GM20431 (cell line): ENCODE data around the gene VDAC1.
"Not testable (repeated sequence)": the region's sequence is repeated elsewhere in the genome, so short reads cannot be mapped to it uniquely, and the experiment has no call there.

ENCODE experiments used
- in situ Hi-C: fragments of 300-500 bp; cut with MseI, MboI; formaldehyde crosslinking; loops from one replicate; pipeline ENCODE4 v1.15.0; 2020; ENCODE audit warnings: low sequenced_read_pairs; ENCODE audit not compliant: unreplicated experiment

VDAC1 gene

DNA sequence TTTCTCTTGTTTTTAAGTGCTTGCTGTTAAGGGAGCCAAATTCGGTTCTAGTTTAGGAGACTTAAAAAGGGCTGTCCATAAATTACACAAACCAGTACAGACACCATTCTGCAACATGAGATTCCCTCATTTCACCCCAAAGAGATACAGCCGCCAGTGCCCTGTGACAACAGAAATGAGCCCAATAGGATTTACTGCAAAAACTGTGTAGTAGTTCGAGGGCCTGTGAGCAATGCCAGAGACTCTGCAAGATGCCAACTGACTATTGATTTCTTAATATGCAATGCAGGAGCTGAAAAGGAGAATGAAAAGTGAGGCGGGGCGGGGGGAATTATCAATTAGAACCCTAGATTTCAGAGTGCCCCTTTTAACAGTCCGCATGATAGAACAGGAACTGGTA lies 30.6 kb downstream of the VDAC1 start:
- in situ Hi-C loops = no loop called here

DNA sequence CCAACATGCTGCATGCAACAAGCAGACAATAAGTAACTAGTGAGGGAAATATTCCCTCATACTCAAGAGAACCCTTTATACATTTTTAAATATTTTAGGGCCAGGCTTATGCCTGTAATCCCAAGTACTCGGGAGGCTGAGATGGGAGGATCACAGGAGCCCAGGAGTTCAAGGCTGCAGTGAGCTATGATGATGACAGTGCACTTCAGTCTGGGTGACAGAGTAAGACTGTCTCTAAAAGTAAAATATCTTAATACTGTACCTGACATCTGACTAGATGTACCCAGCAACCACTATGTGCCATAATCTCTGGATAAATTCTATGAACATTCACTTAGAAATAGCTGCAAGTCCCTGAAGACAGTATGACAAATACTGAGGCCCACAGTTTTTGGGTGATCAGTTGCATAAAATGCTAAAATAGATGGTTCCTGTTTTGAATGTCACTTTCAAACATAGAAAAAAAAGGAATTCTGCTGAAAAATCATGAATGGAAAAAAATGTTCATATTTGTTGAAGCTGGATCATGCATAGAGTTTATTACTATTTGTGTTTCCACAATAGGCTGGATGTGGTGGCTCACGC lies 34.4 kb downstream of the VDAC1 start:
- in situ Hi-C loops = no loop called here

DNA sequence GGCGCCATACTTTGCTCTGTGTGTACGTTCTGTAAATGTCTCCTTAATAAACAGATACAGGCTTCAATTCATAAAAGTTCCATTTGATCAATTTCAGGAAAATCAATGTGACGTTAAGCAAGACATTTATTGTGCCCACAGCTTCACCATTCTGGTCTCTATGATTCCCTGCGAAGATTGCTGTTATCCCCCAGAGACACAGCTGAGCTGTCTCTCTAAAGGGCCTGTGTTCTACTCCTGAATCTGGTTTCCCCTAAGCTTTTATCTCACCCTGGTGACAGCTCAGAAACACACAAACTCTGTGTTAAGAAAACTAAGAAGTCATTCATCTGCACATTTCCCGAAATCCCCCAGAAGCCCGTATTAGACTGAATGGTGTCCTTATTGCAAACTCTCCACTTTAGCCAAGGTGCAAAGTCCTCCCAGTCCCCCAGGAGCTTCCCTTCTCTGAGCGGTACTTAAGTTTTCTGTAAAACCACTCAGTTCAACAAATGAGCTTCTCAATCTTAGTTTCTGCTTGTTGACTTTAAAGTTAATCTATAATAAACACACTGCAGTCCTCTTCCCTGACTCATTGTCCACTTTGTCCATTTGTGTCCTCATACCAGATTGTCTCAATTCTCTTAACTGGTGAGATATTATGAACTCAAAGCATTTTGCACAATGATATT lies 35.0 kb downstream of the VDAC1 start:
- in situ Hi-C loops = no loop called here

DNA sequence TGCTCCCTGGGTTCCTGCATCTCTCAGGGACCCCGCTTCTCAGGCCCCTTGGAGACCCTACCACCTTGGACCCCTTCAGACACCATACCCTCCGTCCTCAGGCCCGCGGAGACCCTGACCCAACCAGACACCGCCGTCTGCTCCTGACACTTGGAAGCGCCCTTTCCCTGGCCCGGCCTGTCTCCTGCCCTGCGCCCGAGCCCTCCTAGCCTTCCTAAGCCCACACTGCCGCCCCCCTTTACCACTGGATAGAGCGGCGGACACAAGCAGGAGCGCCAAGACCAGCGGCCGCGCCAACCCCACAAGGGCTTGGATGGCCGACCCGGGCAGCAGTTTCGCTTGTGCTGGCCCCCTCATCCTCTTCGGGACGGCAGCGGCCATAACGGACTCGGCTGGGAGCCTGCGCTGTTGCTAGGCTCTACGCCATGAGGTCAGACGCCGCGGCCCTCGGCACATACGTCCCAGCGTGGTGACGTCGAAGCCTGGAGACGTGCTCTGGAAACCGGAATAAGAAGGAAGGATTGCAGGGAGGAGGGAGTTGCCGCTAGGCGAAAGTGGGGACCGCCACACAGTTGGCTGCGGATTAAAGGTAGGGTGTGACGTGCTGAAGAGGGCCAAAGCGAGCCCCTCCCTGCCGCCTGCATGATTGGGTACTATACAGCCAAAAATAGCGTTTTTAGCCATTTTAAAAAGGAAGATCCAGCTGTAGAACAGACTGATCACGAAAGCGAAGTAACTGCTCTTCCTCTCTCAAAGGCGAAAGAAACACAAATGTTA lies 36.4 kb downstream of the VDAC1 start, which contains the start of gene C5orf15:
TSS of gene C5orf15 (minus strand) at position 422 of the 777 bp plus-strand sequence. CDS start at position 381, 41 bp downstream.
- in situ Hi-C loops = no loop called here

DNA sequence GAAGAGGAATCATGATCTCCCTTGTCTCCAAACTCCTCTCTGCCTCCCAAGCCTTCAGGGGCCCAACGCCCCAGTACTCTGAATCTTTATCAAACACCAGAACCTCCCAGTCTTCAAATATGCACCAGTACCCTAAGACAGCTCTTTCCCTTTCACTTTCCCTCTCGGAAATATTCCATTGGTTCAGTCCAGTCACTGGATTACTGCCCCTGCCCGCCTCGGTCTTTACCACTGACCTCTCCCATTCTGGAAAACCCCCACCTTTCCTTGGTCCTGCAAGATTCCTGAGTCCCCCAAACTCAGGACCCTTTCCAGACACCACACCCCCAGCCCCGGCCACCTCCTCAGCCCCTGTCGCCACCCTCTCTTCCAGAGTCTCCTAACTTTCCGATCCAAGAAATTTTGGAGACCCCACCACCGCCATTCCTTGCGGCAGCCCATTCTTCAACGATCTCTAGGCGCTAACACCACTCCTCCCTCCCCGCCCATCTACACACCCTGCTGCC lies 37.0 kb downstream of the VDAC1 start:
- in situ Hi-C loops = no loop called here

DNA sequence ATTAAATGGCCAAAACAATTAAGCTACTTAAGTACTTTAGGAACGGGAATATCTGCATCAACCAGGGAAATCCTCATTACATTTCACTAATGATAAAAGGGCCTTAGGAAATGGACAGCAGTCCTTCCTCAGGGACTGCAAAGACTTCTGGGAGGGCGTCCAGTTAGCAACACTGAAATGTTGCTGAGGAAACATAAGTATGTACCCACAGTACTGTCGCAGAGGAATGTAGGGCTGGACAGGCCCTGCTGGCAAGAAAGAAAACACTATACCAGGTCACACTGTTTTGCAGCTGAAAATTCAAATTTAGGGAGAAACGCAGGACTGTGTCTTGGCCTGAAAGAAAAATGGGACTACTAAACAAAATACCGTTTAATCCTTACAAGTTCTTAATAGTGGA lies 37.7 kb downstream of the VDAC1 start:
- in situ Hi-C loops = no loop called here

DNA sequence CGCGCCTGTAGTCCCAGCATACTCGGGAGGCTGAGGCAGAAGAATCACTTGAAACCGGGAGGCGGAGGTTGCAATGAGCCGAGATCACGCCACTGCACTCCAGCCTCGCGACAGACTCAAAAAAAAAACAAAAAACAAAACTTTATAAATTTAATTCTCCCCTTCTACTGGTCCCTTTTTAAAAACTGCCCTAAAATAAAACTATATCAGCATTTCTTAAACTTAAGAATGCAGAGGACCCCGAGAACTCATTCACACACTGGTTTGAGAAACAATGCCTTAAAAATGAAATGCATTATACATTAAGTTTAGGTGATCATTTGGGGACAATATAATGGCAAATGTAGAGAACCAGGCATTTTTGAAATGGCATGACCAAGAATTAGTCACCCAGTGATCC lies 38.7 kb downstream of the VDAC1 start:
- in situ Hi-C loops = no loop called here

DNA sequence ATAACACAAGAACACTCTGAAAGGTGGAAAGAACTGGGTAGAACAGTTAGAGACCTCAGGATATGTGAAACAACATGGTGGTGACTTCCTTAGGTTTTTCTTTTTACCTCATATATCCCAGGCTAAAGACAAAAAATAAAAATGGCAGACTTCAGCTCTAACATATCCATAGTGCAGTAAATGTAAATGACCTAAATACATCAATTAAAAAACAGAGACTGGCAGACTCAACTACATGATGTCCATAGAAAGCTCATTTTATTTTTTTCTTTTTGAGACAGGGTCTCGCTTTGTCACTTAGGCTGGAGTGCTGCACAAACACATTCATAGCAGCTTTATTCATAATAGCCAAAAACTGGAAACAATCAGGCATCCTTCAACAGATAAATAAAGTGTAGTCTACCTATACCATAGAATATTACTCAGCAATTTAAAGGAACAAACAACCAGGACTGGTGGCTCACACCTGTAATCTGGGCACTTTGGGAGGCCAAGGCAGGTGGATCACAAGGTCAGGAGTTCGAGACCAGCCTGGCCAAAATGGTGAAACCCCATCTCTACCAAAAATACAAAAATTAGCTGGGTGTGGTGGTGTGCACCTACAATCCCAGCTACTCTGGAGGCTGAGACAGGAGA lies 41.2 kb downstream of the VDAC1 start:
- in situ Hi-C loops = no loop called here

DNA sequence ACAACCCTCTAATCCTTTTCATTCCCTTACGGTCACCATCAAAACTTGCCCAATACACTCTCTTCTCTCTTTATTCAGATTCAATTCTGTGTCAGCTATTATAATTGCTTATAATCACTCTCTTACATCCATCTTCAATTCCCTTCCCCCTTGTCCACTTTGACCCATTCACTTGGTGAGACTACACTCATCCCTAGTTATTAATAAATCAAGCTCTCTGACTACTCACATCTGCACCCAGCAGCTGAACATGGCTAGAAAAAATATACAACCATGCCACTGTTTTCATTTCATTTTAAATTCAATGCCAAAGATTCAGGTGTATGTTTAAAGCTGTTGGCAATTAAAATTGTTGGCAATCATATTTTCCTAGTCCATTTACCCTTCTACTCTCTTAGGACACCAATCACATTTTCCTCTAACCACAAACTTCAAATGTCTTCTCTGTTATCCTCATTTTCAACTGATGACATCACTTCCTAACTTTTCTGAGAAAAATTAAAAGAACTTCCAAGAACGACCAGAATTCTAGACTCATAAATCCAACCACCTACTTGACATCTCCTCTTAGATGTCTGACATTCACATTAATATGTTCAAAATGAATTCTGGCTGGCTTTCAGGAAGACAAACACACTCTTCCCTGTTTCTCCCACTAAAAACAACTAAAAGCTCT lies 41.8 kb downstream of the VDAC1 start:
- in situ Hi-C loops = no loop called here

DNA sequence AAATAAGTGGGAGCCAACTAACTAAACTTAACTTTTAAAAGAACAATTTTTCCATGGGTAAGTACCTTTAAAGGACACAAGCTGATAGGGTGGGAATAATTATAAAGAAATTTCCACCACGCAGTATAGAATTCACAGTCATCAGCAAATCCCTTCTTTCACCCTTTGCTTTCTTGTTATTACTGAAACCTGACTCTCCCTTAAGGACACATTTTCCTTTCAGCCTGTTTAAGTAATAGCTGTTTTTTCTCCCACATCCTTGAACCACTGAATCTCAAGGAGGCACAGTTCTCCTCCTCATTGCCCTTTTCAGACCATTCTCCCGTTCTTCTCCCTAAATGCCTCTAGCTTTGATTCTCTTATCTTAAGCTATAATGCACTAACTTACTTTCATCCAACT lies 42.6 kb downstream of the VDAC1 start:
- in situ Hi-C loops = no loop called here

DNA sequence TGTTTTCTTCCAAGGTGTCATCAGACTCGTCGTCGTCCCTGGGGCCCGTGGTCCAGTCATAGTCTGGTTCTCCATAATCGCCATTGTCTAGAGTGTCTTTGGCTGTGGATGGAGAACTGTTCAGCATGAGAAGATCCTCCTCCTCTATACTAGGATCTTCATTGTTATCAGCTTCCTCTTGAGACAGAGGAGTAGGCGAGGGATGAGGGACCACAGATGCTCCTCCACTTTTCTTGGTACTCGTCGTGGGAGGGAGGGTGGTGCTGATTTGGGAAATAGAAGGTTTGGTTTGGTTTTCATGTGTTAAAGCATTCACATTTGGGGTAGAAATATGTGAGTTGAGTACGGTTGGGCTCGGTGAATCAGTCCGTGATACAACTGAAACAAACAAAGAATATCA lies 45.1 kb downstream of the VDAC1 start:
- in situ Hi-C loops = no loop called here

DNA sequence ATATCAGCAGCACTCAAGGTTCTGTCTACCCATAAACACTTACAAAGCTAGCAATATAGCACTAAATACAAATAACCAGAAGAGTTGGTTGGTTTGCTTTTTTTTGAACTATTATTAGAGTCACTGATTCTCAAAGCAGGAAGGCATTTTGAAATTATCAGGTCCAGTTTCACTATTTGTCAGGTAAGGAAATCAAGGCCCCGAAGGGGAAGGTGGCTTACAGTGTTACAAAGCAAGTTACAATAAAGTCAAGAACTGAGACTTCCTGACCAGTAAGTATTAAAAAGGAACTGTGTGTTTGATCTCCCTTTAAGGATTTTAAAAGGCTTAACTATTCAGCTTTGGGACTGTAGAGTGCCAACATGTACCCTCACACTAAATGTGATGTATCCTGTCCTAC lies 47.2 kb downstream of the VDAC1 start:
- in situ Hi-C loops = no loop called here

DNA sequence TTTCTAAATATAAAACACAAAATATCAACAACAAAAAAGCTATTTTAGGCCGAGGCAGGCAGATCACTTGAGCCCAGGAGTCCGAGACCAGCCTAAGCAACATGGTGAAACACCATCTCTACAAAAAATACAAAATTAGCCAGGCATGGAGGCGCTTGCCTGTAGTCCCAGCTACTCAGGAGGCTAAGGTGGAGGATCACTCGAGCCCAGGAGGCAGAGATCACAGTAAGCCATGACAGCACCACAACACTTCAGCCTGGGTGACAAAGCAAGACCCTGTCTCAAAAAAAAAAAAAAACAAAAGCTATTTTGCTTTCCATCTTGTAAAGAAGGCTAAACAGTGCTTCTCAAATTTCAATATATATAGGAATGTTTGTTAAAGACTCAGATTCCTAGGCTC lies 47.7 kb downstream of the VDAC1 start:
- in situ Hi-C loops = no loop called here

DNA sequence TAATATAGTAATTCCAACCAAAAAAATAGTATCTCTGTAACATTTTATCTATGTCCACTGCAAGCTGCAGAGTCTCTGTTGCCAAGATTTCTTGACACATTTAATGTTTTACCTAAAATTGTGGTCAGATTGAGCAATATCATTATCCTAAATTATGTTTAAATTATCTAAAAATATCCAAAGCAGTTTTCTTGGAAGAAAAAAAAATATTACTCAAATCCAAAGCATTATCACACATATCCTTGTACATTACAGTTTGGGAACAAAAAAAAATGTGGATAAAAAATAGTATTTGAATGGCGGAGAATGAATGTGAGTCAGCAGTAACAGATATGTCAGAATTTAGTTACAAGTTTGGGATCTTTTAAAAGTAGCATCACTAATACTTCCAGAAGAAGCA lies 48.6 kb downstream of the VDAC1 start:
- in situ Hi-C loops = not testable (repeated sequence)

DNA sequence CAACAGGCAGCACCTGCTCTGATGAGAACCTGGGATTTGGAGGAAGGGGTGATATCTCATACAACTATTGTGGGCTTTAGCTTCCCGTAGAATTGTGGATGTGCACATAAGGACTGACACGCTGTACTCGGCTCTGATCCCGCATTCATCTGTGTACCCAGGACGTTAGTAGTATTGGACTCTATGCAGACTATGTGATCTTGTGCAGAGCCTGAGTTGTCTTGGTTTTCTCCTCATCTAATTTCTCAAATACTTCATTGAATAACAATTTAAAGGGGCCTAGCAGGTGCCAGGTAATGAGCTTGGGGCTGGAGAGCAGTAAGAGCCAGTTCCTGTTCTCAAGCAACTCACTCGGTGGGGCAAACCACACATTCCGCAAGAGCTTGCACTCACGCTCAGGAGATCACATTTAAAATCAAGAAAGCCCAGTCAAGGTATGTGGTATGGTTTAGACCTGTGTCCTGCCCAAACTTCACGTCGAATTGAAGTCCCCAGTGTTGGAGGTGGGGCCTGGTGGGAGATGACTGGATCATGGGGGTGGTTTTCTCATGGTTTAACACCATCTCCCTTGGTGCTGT lies 51.1 kb downstream of the VDAC1 start:
- in situ Hi-C loops = no loop called here

DNA sequence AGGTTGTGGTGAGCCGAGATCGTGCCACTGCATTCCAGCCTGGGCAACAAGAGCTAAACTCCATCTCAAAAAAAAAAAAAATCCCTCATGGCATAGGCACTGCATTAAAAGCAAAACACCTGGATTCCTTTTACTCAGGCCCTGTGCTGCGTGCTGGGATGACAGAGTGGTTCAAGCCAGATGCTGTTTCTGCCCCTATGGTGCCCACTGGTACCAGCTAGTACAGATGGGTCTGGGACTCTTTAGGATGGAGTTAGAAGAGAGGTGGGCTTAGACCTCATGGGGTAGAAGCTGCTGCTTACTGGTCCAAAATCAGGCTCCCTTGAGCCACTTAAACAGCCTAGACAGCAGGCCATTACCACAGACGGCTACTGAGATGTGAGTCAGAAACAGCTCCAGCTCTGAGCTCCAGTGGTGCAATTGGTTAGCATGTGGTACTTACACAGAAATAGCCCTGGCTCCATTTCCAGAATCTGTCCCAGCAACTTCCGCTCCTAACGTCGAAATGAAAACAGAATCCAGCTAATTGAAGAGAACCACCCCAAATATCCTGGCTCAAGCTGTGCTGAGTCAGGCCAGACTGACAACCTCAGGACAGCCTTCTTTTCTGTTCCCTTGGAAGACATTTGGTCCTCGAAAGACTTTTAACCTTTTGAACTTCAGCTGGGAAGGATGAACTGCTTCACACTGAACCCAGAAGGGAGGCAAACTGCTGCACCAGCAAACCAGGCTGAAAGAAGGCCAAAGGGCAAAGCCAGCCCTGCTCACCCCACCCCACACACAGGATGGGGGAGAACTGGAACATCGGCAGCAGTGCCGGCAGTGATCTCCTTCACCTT lies 51.8 kb downstream of the VDAC1 start:
- in situ Hi-C loops = no loop called here

DNA sequence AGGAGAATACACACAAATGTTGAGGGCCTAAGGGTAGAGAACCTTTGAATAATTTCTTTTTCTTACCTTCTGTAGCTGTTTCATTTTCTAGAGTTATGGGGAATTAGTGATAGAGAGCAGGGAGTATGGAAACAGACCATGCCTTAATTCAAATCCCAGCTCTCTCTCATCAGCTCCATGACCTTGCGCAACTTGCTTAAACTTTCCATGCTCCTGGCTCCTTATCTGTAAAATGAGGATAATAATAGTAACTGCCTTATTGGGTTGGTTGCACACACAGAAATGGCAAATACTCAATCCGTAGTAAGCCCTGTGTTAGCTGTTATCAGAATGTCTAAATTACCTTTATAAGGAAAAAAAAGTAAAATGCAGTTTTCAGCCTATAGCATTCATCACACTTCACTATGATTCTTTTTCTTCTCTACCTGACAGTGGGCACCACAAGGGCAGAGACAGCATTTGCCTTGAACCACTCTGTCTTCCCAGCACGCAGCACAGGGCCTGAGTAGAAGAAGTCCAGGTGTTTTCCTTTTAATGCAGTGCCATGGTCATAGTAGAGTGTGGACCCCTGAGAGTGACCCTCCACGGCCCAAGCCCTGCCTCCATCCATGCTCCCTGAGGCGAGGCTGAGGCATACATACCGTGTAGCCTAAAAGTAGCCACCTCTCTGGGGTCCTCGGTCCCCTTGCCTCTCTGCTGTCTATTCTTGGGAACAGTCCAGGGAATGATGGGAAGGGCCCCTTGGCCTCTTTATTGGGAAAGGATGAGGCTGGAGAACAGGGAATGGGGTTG lies 53.8 kb downstream of the VDAC1 start:
- in situ Hi-C loops = no loop called here

DNA sequence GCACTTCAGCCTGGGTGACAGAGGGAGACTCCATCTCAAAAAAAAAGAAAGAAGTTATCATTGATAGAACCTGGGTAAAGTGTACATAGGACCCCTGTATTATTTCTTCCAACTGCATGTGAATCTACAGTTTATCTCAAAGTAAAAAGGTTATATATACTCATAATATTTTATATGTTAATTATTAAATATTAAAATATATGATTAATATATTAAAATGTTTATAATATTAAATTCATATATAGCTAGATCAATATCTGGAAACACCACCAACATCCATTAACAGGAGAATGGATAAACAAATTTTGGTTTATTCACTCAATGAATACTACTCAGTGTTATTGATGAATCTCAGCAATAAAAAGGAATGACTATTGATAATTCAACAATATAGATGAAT lies 56.1 kb downstream of the VDAC1 start:
- in situ Hi-C loops = no loop called here
